HG03108 (cell line): ENCODE results near the gene ILK.

ENCODE experiments used
- ATAC-seq: cut with Tn5 transposase; IDR thresholded peaks from one replicate; pipeline ENCODE4 v1.9.1; 2021; ENCODE audit warnings: moderate library complexity; ENCODE audit not compliant: unreplicated experiment

ILK gene

GRCh38 chr11:6604790-6605189 is 1.2 kb downstream of the ILK start:
- no peak for ATAC-seq

- peak; percentile 59 for ATAC-seq
Measured at GRCh38 chr11:6606471-6607189, 3.1 kb downstream of the ILK start.

DNA sequence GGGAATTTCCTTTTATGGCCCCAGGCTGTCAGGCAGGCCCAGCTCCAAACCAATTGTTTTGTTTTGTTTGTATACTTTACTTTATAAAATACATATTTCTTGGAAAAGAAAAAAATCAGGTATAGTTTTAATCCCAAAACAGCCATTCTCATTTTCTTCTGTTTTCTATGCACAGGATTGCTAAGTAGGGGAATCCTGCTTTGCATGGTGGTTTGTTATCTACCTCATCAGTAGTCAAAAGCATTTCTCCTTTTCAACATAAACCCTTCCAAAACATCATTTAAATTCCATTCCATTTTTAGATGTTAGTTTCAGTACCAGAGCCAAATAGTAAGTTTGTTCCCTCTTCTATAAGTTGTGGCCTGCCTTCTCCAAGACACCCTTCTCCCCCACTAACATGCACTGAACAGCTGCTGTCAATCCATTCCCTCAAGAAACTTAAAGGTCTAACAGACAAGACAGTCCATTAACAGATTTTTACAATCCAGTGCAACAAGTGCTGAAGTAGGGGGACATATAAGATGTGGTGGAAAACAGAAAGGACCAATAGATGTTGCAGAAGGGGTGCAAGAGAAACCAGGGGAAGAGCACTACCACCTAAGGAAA is 3.7 kb downstream of the ILK start:
- no peak for ATAC-seq

DNA sequence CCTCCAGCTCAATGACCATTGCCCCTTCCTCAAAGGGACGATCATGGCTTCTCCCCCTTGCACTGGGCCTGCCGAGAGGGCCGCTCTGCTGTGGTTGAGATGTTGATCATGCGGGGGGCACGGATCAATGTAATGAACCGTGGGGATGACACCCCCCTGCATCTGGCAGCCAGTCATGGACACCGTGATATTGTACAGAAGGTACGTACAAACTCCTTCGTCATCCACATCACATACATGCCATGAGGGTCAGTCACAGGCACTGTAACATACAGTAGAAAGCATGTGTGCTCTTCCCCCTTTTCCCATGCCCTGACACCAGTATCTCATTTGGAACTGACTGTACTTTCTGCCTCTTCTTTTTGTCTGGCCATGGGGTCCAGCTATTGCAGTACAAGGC is 4.4 kb downstream of the ILK start:
- no peak for ATAC-seq

GRCh38 chr11:6608726-6609501 is 5.3 kb downstream of the ILK start:
- no peak for ATAC-seq

DNA sequence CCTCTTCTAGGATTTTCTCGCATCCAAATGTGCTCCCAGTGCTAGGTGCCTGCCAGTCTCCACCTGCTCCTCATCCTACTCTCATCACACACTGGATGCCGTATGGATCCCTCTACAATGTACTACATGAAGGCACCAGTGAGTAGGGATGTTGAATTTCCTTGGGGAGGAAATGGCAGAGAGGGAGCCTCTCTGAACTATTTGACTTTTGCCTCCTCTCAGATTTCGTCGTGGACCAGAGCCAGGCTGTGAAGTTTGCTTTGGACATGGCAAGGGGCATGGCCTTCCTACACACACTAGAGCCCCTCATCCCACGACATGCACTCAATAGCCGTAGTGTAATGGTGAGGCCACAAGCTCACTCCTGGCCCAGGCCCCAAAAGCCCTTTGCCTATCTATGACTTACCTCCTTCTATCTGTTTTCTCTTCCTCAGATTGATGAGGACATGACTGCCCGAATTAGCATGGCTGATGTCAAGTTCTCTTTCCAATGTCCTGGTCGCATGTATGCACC is 6.0 kb downstream of the ILK start:
- ATAC-seq, result no peak

DNA sequence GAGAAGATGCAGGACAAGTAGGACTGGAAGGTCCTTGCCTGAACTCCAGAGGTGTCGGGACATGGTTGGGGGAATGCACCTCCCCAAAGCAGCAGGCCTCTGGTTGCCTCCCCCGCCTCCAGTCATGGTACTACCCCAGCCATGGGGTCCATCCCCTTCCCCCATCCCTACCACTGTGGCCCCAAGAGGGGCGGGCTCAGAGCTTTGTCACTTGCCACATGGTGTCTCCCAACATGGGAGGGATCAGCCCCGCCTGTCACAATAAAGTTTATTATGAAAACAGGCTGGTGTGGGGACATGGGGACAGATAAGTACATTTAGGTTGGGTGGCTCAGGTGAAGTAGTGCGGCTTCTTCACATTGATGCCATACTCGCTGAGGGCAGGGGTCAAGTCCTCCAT is 7.0 kb downstream of the ILK start:
- no peak for ATAC-seq

- no peak for ATAC-seq
Measured at GRCh38 chr11:6611092-6611962, 7.8 kb downstream of the ILK start.

DNA sequence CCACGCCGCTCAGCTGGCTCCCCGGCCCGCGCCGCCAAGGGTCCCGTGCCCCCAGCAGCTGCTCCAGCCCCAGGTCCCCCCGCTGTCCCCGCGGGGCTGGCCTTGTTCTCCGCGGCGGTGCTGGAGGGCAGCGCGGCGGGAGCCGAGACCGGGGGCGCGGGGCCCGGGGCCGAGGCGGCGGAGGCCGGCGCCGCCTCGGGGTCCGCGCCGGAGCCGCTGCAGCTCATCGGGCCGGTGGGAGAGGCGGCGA is 8.3 kb downstream of the ILK start:
- ATAC-seq, result peak; percentile 4

- ATAC-seq, result peak; percentile 88
Measured at GRCh38 chr11:6612213-6613041, 8.9 kb downstream of the ILK start, which contains the start of gene TAF10. Gene TAF10, minus strand, starts transcription at chr11:6612216. Its CDS starts 27 bp downstream, at chr11:6612189.

DNA sequence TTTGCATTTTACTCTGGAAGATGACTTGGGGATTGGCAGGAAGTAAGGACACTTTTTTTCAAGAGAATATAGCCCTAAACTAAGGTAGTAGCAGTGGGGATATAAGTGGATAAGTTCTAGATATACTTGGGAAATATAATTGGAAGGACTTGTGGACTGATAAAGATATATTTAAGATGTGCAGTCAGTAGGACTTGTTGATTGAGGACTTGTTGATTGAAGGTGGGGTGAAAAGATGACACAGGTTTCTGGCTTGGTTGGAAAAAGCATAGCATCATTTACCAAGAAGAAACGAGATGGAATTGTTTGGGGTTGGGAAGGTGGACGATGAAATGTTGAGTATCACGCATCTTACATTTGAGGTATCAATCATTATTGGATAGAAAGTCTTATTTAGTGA is 9.9 kb downstream of the ILK start:
- no peak for ATAC-seq

DNA sequence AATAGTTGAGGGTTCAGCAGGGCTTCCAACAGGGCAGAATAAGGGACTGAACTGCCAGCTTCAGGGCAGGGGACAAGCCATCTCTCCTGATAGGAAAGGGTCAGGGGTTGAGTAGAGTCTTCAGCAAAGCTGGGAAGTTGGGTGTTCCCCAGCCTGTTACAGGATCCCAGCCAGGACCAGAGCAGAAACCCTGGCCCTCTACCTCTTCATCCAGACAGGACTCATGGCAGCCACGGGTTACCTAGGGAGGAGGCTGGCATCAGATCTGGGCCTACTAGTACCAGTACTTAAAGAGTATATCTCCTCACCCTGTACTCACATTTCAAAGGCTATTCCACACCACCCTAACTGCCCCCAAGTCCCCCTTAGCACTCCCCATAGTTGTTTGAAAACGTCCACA is 10.9 kb downstream of the ILK start:
- no peak for ATAC-seq

GRCh38 chr11:6615046-6615445 is 11.5 kb downstream of the ILK start:
- ATAC-seq, result no peak

GRCh38 chr11:6615882-6616585 is 12.5 kb downstream of the ILK start:
- ATAC-seq, result no peak

- no peak for ATAC-seq
Measured at GRCh38 chr11:6616596-6617250, 13.1 kb downstream of the ILK start.

DNA sequence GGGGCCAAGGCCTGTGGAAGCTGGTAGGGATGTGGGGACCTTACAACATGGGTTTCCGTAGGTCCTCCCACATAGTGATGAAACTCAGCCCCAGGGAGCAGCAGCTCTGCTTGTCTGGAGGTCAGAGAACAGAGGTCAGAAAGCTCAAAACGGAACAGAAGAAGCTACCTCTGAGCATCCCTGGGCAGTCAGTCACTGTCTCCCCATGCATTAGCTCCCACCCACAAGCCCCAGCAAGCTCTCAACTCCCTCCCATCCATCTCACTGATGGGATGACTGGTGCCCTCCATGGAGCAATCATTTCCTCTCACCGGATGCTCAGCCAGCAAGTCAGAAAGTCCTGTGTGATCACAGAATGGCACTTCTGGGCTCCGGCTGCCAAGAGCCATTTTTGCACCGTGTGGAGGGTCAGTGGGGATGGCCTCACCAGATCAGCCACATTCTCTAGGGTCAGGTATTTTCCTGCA is 13.8 kb downstream of the ILK start:
- ATAC-seq, result no peak

DNA sequence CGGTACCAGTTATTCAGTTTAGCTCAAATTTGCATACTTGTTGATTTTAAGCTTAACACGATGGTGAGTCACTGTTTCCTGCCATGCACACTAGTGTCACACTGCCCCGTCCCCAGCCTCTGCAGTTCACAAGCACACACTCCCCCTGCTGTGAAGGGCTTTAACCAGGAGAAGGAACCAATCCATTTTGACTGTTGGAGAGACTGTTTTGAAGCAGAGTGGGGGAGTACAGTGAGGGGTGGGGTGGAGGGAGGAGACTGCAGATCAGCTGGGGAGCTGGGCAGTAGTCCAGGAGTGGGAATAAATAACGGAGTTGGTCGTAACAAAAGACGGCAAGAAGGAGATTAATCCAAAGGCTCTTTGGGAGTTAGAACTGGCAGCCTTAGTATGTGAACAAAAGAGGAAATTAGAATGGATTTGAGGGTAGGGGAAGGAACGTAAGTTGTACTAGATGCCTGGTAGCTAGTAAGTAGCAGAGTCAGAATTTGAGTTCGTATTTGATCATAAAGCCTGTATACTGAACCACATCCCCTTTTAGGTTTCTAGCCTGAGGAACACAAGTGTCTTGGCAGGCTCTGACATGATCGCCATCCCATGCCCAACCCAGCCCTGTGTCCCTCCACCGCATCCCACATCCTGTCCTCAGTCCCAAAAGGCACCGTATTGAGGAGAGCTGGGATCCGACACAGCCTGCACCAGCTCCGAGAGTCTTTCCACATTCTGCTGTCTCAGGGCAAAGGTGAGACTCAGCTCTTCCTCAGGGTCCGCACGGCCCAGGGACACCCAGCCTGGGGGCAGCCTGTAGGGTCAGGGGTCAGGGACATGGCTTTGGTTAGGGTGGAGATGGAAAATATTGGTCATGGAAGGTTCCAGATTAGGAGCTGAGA is 14.8 kb downstream of the ILK start:
- no peak for ATAC-seq
